Breast epithelium (tissue), 3 donors: ENCODE data around the gene CDH16.

Source experiments
- POLR2A ChIP-seq: fragments of 450-650 bp; IDR thresholded peaks from one replicate; pipeline ENCODE4 v1.6.1; 2016; ENCODE audit warnings: antibody characterized with exemption, mild to moderate bottlenecking, moderate library complexity
- TF ChIP-seq, protein P1 (sequence below), 3 donors: fragments of 450-650 bp; IDR thresholded peaks; one replicate each; pipeline ENCODE4 v1.5.1; 2016 to 2017; ENCODE audit warnings: antibody characterized with exemption in 3 of 3, mild to moderate bottlenecking in 3 of 3, moderate library complexity in 3 of 3

GRCh38 chr16:66927918-66928649 is 9.4 kb upstream of the CDH16 start:
- TF ChIP-seq, protein P1, sequence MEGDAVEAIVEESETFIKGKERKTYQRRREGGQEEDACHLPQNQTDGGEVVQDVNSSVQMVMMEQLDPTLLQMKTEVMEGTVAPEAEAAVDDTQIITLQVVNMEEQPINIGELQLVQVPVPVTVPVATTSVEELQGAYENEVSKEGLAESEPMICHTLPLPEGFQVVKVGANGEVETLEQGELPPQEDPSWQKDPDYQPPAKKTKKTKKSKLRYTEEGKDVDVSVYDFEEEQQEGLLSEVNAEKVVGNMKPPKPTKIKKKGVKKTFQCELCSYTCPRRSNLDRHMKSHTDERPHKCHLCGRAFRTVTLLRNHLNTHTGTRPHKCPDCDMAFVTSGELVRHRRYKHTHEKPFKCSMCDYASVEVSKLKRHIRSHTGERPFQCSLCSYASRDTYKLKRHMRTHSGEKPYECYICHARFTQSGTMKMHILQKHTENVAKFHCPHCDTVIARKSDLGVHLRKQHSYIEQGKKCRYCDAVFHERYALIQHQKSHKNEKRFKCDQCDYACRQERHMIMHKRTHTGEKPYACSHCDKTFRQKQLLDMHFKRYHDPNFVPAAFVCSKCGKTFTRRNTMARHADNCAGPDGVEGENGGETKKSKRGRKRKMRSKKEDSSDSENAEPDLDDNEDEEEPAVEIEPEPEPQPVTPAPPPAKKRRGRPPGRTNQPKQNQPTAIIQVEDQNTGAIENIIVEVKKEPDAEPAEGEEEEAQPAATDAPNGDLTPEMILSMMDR (IDR thresholded peaks at IDR 0.05), result no peak
- TF ChIP-seq POLR2A, result no peak
